Ovary (tissue), 9 donors: ENCODE measurements around the gene MSLN. TPM values are rescaled to one million over a fixed set of nuclear protein-coding genes. Genes with fewer than 3 reads are reported as not detected.

ENCODE experiments used
- DNase-seq, 5 donors: peaks; one replicate each; pipeline ENCODE4 v3.0.0-alpha.2; 2019 to 2020
- H3K27ac ChIP-seq, 2 donors: fragments of 200-600 bp; one replicate each; pipeline versions ENCODE4 v1.5.1 to v1.8.0; 2019 to 2022
- H3K27me3 ChIP-seq: fragments of 200-600 bp; one replicate; pipeline ENCODE4 v1.8.0; 2022
- H3K36me3 ChIP-seq: fragments of 200-600 bp; sonication (generic); one replicate; pipeline ENCODE4 v1.5.1; 2019
- H3K4me1 ChIP-seq: one replicate; pipeline ENCODE4 v1.8.1; 2013; ENCODE audit warnings: mild to moderate bottlenecking, moderate library complexity; ENCODE audit not compliant: insufficient read depth
- H3K4me3 ChIP-seq: fragments of 200-600 bp; sonication (generic); one replicate; pipeline ENCODE4 v1.5.1; 2017
- H3K9me3 ChIP-seq, 2 donors: fragments of 200-600 bp in 1 of 2; sonication (generic) in 1 of 2; one replicate each; pipeline versions ENCODE4 v1.5.1 to v1.8.1; 2013 to 2019; ENCODE audit warnings: mild to moderate bottlenecking in 1 of 2, moderate library complexity in 1 of 2
- EP300 ChIP-seq: sonication (generic); formaldehyde crosslinking; IDR thresholded peaks from one replicate; pipeline ENCODE4 v1.6.1; 2017; ENCODE audit warnings: antibody characterized with exemption
- POLR2A ChIP-seq: fragments of 450-650 bp; IDR thresholded peaks from one replicate; pipeline ENCODE4 v1.6.1; 2017; ENCODE audit warnings: antibody characterized with exemption, mild to moderate bottlenecking, moderate library complexity
- WGBS, 3 donors: extraction: QIAGEN DNeasy Blood & Tissue Kit in 1 of 3; methylation state at CpG; one replicate each; pipeline versions ENCODE4 v1.1.5 to v1.1.7; 2013 to 2017; 5-methylcytosine and 5-hydroxymethylcytosine counted together
- intact Hi-C, 4 donors: fragments of 100-400 bp; cut with DNase I; formaldehyde crosslinking; loops; one replicate each; pipeline versions ENCODE4 v1.11.0 to v1.15.1; 2022 to 2023
- polyA plus RNA-seq, 2 donors: library from polyadenylated mRNA; stranded (reverse); fragments of 200-250 nt in 1 of 2; fragments of 350-450 nt in 1 of 2; fragmentation: Illumina TruSeq in 1 of 2; extraction: RNeasy Lipid Tissue Mini Kit (QIAGEN cat#74804) in 1 of 2; gene quantifications; one replicate each; pipeline ENCODE4 v1.2.3, GENCODE V29; 2013 to 2014
- total RNA-seq, 7 donors: library from RNA; depleted of rRNA in 2 of 7; stranded (reverse); fragments of >200 nt in 2 of 7; fragmentation: NEBNext Ultra II Directional in 3 of 7; extraction: Animal tissue kit (Norgen Biotek cat#: 25700) in 3 of 7; gene quantifications; one replicate each; pipeline versions ENCODE4 v1.1.0 to v1.2.4, GENCODE V29; 2016 to 2023
- TF ChIP-seq, protein P1 (sequence below), 3 donors: fragments of 450-650 bp in 2 of 3; fragments of 200-600 bp in 1 of 3; IDR thresholded peaks; one replicate each; pipeline versions ENCODE4 v1.5.1 to v1.8.0; 2016 to 2022; ENCODE audit warnings: antibody characterized with exemption in 3 of 3, mild to moderate bottlenecking in 1 of 3
- donor health status: DM: no; HTN: no; CAD: no; lungs with moderate emphysema.
- donor health status: DM: no; HTN: no; CAD: no.
- donor health status: Bipolar disorder and iron deficiency.
- donor health status: DM: yes; HTN: yes; CAD: no.
- donor health status: DM: no; HTN: no; CAD: no.
- donor health status: DM: yes; HTN: yes; CAD: no.

MSLN gene
- total and polyA plus RNA-seq, 9 donors, result 0.40 to 314 (median 6.1) TPM

DNA sequence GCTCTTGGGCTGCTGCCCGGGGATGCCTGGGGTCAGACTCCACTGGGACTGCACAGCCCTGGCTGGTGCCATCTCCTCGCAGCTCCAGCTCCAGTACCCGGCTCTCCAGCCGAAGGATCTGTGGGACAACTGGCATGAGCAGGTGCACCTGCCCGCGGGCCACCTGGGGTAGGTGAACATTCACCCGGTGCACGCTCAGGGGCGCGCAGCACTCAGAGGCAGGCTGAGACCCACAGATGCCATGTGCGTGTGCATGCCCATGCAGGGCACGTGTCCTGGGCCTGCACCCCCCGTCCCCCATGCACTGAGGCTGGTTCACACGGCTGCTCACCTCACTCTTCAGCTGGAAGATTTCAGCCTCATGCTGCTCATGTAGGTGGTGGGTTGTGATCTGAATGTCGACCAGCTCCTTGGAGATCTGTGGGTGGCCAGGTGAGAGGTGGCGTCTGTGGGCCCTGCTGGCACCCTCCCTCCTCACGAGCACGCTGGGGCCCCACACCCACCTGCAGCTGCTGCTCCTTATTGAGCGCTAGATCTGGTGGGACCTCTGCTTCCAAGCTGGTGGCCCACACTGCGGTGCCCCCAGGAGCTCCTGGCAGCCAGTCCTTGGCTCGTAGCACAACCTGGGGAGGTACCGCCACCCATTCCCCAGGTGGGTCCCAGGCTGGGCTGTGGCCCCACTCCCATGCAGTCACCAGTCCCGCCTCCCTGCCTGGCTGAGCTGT lies 34.9 kb upstream of the MSLN start:
- H3K27ac ChIP-seq, result no peak overlapping the region
- no peak for DNase-seq
- H3K36me3 ChIP-seq, result no peaks in the 10 kb centered on the region
- TF ChIP-seq POLR2A (no peak), EP300 (no peak)
- TF ChIP-seq, protein P1, sequence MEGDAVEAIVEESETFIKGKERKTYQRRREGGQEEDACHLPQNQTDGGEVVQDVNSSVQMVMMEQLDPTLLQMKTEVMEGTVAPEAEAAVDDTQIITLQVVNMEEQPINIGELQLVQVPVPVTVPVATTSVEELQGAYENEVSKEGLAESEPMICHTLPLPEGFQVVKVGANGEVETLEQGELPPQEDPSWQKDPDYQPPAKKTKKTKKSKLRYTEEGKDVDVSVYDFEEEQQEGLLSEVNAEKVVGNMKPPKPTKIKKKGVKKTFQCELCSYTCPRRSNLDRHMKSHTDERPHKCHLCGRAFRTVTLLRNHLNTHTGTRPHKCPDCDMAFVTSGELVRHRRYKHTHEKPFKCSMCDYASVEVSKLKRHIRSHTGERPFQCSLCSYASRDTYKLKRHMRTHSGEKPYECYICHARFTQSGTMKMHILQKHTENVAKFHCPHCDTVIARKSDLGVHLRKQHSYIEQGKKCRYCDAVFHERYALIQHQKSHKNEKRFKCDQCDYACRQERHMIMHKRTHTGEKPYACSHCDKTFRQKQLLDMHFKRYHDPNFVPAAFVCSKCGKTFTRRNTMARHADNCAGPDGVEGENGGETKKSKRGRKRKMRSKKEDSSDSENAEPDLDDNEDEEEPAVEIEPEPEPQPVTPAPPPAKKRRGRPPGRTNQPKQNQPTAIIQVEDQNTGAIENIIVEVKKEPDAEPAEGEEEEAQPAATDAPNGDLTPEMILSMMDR (IDR thresholded peaks at IDR 0.05), result no peak
- no peaks in the 10 kb centered on the region for H3K9me3 ChIP-seq
- WGBS, 3 donors, result 61 to 63% (median 63%) methylated on average over 17 to 23 of the region's 23 CpGs
- peaks cover 15% of the 10 kb centered on the region for H3K27me3 ChIP-seq
- intact Hi-C loops, result no loop called here
- no peak overlapping the region for H3K4me3 ChIP-seq
- peaks cover 15% of the 10 kb centered on the region for H3K4me1 ChIP-seq

DNA sequence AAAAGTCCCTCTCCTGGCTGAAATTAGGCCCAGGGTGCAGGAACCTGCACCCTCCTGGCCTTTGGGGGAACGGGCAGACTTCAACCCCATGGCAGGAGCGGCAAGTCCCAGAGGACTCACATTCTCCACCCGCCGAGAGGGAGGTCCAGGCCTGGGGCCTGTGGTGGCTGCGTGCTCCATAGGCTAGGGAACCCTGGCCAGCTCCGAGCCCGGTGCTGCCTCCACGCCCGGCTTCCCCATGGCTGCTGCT lies 34.4 kb upstream of the MSLN start:
- Histone ChIP-seq H3K4me3 (no peak overlapping the region), H3K27ac (no peak overlapping the region), H3K36me3 (no peaks in the 10 kb centered on the region), H3K27me3 (peaks cover 15% of the 10 kb centered on the region), H3K4me1 (peaks cover 15% of the 10 kb centered on the region), H3K9me3 (no peaks in the 10 kb centered on the region)
- DNase-seq, result no peak
- TF ChIP-seq, protein P1 (IDR thresholded peaks at IDR 0.05), result no peak
- no peak for TF ChIP-seq POLR2A
- TF ChIP-seq EP300, result no peak
- intact Hi-C loops, result no loop called here
- WGBS, 3 donors, result 11 to 18% (median 14%) methylated on average over 6 to 9 of the region's 9 CpGs

DNA sequence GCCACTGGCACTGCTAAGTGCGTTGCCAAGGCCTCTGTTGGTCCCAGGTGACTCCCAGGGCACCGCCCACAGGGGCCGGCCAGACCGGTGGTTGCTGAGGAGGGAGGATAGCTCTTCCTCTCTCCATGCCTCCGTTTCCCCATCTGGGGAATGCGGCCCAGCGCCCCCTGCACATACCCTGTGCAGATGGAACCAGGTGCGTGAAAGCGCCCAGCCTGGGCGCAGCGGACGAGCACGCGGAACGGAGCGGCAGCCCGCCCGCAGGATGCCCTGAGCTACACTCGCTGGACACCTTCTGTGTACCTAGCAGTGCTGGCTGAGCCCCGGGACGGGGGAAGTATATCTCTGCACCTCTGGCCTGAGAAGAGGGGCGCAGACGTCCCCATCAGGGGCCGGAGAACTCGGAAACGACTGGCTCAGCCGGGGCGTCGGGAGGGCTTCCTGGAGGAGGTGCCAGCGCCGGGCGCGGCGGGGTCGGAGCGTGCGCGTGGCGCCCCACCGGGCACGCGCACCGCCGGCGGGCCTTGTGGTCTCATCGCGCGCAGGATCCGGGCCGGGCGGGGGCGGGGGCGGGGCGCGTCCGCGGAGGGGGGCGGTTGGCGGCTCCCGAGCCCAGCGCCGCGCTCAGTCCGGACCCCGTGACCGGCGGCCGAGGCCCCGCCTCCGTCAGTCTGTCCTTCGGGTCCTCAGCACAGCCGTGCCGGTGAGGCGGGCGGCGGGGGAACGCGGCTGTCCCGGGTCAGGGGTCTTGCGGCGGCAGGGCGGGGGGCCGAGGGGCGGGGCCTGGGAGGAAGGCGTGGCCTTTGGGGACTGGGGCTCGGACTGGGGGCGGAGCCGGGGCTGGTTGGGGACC lies 33.9 kb upstream of the MSLN start, which contains the start of the genes CCDC78 and HAGHL:
Gene CCDC78 (minus strand): TSS at position 6 of the 853 bp plus-strand sequence. CDS start 76 bp downstream, outside the sequence.
Gene HAGHL (plus strand): TSS at position 669 of the 853 bp plus-strand sequence. CDS start 404 bp downstream, outside the sequence.
- no peaks in the 10 kb centered on the region for H3K9me3 ChIP-seq
- peaks cover 15% of the 10 kb centered on the region for H3K27me3 ChIP-seq
- no peak for TF ChIP-seq EP300
- no peak for TF ChIP-seq POLR2A
- TF ChIP-seq, protein P1 (IDR thresholded peaks at IDR 0.05), result no peak
- WGBS, 3 donors, result 1% methylated on average over 39 to 88 of the region's 88 CpGs
- peaks cover 12% of the 10 kb centered on the region for H3K4me1 ChIP-seq
- no peaks in the 10 kb centered on the region for H3K36me3 ChIP-seq
- peak within 1 kb of the TSS; percentile 32 for H3K4me3 ChIP-seq
- intact Hi-C loops, result no loop called here
- H3K27ac ChIP-seq, result no peak within 1 kb of the TSS
- DNase-seq, result peak in 2 of 5 donors; percentile 55 to 59

DNA sequence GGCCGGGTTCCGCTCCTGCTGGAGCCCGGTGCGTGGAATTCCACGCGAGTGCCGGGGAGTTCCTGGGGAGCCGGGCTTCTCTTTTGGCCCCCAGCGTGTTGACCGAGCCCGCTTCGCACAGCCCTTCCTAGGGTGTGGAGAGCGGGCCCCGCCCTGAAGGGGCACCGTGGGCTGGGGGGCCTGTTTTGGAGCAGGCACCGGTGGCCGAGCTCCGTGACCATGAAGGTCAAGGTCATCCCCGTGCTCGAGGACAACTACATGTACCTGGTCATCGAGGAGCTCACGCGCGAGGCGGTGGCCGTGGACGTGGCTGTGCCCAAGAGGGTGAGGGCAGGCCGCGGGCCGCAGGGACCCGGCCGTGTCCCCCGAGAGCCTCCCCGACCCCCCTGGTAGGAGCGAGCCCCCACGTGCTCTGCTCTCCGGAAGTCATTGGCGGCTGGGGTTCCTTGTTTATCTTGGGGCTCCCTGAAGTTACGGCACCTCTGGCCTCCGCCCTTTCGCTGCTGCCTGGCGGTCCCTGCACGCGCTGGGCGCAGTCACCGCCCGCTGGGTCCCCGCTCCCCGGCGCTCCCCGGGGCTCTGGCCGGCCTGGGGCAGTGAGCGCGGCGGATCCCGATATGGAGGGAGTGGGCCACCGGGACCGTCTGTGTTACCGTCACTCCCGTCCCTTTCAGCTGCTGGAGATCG lies 33.1 kb upstream of the MSLN start:
- peaks cover 15% of the 10 kb centered on the region for H3K27me3 ChIP-seq
- peaks cover 9% of the 10 kb centered on the region for H3K4me1 ChIP-seq
- WGBS, 3 donors, result 0 to 2% (median 1%) methylated on average over 28 to 61 of the region's 61 CpGs

More for the DNA sequence above, 33.1 kb upstream of the MSLN start:
- no peak overlapping the region for H3K27ac ChIP-seq
- DNase-seq, result no peak
- H3K4me3 ChIP-seq, result peak overlapping the region; percentile 32
- no peak for TF ChIP-seq EP300
- TF ChIP-seq POLR2A, result no peak
- TF ChIP-seq, protein P1 (IDR thresholded peaks at IDR 0.05), result no peak
- intact Hi-C loops, result no loop called here
- no peaks in the 10 kb centered on the region for H3K9me3 ChIP-seq
- H3K36me3 ChIP-seq, result no peaks in the 10 kb centered on the region
